ENCODE data around the gene UBAC2. TPM values are rescaled to one million over a fixed set of nuclear protein-coding genes. Genes with fewer than 3 reads are reported as not detected.

Gene UBAC2
- total and polyA plus RNA-seq, 4 donors, result 49.9 to 77.1 (median 53.7) TPM

- WGBS, 2 donors, result 59 to 73% methylated on average over 6 of the region's 6 CpGs
- peaks cover 0 to 28% (median 3%) of the 10 kb centered on the region in 5 donors for H3K4me1 ChIP-seq (ENCODE audit: control insufficient read depth in 5 of 5, insufficient read depth in 5 of 5, low read length in 5 of 5)
- no peaks in the 10 kb centered on the region for H3K36me3 ChIP-seq (ENCODE audit: control insufficient read depth in 4 of 4, insufficient read depth in 4 of 4, low read length in 4 of 4)
- H3K27me3 ChIP-seq (ENCODE audit: control insufficient read depth in 3 of 3, insufficient read depth in 3 of 3, low read length in 2 of 3), result no peaks in the 10 kb centered on the region
- peak overlapping the region in 1 of 2 donors; percentile 53 for H3K27ac ChIP-seq (ENCODE audit: low read depth in 1 of 2, low read length in 1 of 2)
- H3K9ac ChIP-seq (ENCODE audit: insufficient read depth in 1 of 2, low read length in 2 of 2), result no peak overlapping the region
- no peak for DNase-seq
- H3K9me3 ChIP-seq (ENCODE audit: control insufficient read depth in 4 of 4, insufficient read depth in 3 of 4, low read length in 3 of 4), result no peaks in the 10 kb centered on the region
- TF ChIP-seq CTCF (IDR thresholded peaks at IDR 0.05; ENCODE audit: control extremely low read depth, extremely low read depth), result no peak
- H3K4me3 ChIP-seq, result no peak overlapping the region
- no peak for ATAC-seq (ENCODE audit: insufficient read depth, low FRiP score)
These were observed 19.7 kb downstream of the UBAC2 start for GRCh38 chr13:99220199-99220935.

GRCh38 chr13:99221567-99222239, 21.0 kb downstream of the UBAC2 start:
- WGBS, 2 donors, result 92 to 95% methylated on average over 8 of the region's 8 CpGs
- Histone ChIP-seq H3K9me3 (ENCODE audit: control insufficient read depth in 4 of 4, insufficient read depth in 3 of 4, low read length in 3 of 4) (no peaks in the 10 kb centered on the region), H3K36me3 (ENCODE audit: control insufficient read depth in 4 of 4, insufficient read depth in 4 of 4, low read length in 4 of 4) (no peaks in the 10 kb centered on the region), H3K27me3 (ENCODE audit: control insufficient read depth in 3 of 3, insufficient read depth in 3 of 3, low read length in 2 of 3) (no peaks in the 10 kb centered on the region), H3K4me3 (no peak overlapping the region), H3K9ac (ENCODE audit: insufficient read depth in 1 of 2, low read length in 2 of 2) (no peak overlapping the region), H3K27ac (ENCODE audit: low read depth in 1 of 2, low read length in 1 of 2) (no peak overlapping the region), H3K4me1 (ENCODE audit: control insufficient read depth in 5 of 5, insufficient read depth in 5 of 5, low read length in 5 of 5) (peaks cover 0 to 37% (median 5%) of the 10 kb centered on the region in 5 donors)
- TF ChIP-seq CTCF (IDR thresholded peaks at IDR 0.05; ENCODE audit: control extremely low read depth, extremely low read depth), result no peak
- DNase-seq (no peak), ATAC-seq (ENCODE audit: insufficient read depth, low FRiP score) (no peak)

GRCh38 chr13:99223587-99223986, 22.9 kb downstream of the UBAC2 start:
- Histone ChIP-seq H3K4me3 (no peak overlapping the region), H3K27ac (ENCODE audit: low read depth in 1 of 2, low read length in 1 of 2) (no peak overlapping the region), H3K9ac (ENCODE audit: insufficient read depth in 1 of 2, low read length in 2 of 2) (no peak overlapping the region), H3K36me3 (ENCODE audit: control insufficient read depth in 4 of 4, insufficient read depth in 4 of 4, low read length in 4 of 4) (peaks cover 0 to 5% (median 1%) of the 10 kb centered on the region in 4 donors), H3K4me1 (ENCODE audit: control insufficient read depth in 5 of 5, insufficient read depth in 5 of 5, low read length in 5 of 5) (peaks cover 0 to 31% (median 5%) of the 10 kb centered on the region in 5 donors), H3K9me3 (ENCODE audit: control insufficient read depth in 4 of 4, insufficient read depth in 3 of 4, low read length in 3 of 4) (no peaks in the 10 kb centered on the region), H3K27me3 (ENCODE audit: control insufficient read depth in 3 of 3, insufficient read depth in 3 of 3, low read length in 2 of 3) (no peaks in the 10 kb centered on the region)
- ATAC-seq (ENCODE audit: insufficient read depth, low FRiP score) (no peak), DNase-seq (no peak)
- 43 to 67% methylated on average over 1 of the region's 1 CpG for WGBS, 2 donors
- no peak for TF ChIP-seq CTCF (IDR thresholded peaks at IDR 0.05; ENCODE audit: control extremely low read depth, extremely low read depth)
